Activated CD8-positive, alpha-beta T cell treated with anti-CD3 and anti-CD28 coated beads, Interleukin-2, amount 10 ng/mL, durations not matched to agents 7 days and 5 days (primary cell): Measurements from ENCODE around the gene NR5A2. TPM values are rescaled to one million over a fixed set of nuclear protein-coding genes. Genes with fewer than 3 reads are reported as not detected.

ENCODE experiments used
- ATAC-seq: fragments of 150-1000 bp; cut with Tn5 transposase; one replicate; pipeline ENCODE4 v1.10.0; 2021; ENCODE audit warnings: moderate library complexity
- CTCF ChIA-PET: fragments of 350-600 bp; sonication (Branson Sonifier 250); formaldehyde crosslinking; loops from one replicate; lab custom pipeline; 2021; ENCODE audit warnings: antibody characterized with exemption; lab: Charles Lee
- POLR2A ChIA-PET: fragments of 350-600 bp; sonication (Branson Sonifier 250); formaldehyde crosslinking; loops from one replicate; lab custom pipeline; 2021; ENCODE audit warnings: antibody characterized with exemption; lab: Charles Lee
- DNase-seq: peaks from one replicate; pipeline ENCODE4 v3.0.0-alpha.2; 2020
- H3K27ac Mint-ChIP-seq: one replicate; pipeline ENCODE4 v1.8.0; 2021; ENCODE audit warnings: mild to moderate bottlenecking, mixed read lengths
- H3K27me3 Mint-ChIP-seq: one replicate; pipeline ENCODE4 v1.8.0; 2021; ENCODE audit warnings: low read depth, mixed read lengths
- H3K36me3 Mint-ChIP-seq: one replicate; pipeline ENCODE4 v1.8.0; 2021; ENCODE audit warnings: low read depth, mixed read lengths
- H3K4me1 Mint-ChIP-seq: one replicate; pipeline ENCODE4 v1.8.0; 2021; ENCODE audit warnings: low read depth, mixed read lengths
- H3K4me3 Mint-ChIP-seq: one replicate; pipeline ENCODE4 v1.8.0; 2021; ENCODE audit warnings: mild to moderate bottlenecking, mixed read lengths
- H3K9me3 Mint-ChIP-seq: one replicate; pipeline ENCODE4 v1.8.0; 2022; ENCODE audit warnings: mixed read lengths; ENCODE audit not compliant: insufficient read depth
- total RNA-seq, 2 experiments: library from RNA; stranded (reverse); gene quantifications; one replicate each; pipeline ENCODE4 v1.2.3, GENCODE V29; 2021

NR5A2 gene
- total RNA-seq, 2 experiments from 2014 or later: not detected

DNA sequence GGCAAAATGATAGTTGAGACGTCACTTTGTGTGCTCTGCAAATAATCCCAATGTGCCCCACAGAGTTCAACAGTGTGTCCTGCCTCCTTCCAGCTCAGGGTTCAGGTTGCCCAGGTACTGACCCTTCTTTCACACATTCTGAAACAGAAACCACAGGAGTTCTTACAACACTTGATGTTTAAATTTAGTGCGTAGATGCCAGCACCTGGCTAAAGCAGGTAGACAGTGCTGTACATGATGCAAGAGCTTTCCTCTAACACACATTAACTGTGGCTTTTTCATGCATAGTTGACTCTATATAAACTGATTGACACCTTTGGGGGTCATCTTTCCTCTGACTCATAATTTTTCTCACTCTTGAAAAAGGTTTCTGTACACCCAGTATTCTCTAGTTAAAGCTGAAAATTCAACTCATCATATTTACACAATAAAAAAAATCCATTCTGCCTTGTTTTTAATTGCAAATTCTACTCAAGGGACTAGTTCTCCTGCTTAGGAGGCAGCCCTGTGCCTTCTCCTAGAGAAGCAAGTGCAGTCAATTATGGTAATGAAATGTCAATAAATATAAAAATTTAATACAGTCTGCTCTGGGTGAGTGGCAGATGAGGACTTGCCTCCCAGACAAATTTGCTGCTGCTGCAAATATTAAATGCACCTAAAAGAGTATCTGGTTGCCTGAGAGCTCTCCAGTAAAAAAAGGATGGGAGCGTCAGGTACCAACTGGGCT lies 91.4 kb downstream of the NR5A2 start:
- ChIA-PET CTCF (no interaction called here), POLR2A (no interaction called here)
- DNase-seq: no peak
- Mint-ChIP-seq H3K4me3 (no peak overlapping the region), H3K9me3 (no peaks in the 10 kb centered on the region), H3K27ac (no peak overlapping the region), H3K4me1 (no peaks in the 10 kb centered on the region), H3K36me3 (no peaks in the 10 kb centered on the region), H3K27me3 (peaks cover 21% of the 10 kb centered on the region)
- no peak for ATAC-seq

DNA sequence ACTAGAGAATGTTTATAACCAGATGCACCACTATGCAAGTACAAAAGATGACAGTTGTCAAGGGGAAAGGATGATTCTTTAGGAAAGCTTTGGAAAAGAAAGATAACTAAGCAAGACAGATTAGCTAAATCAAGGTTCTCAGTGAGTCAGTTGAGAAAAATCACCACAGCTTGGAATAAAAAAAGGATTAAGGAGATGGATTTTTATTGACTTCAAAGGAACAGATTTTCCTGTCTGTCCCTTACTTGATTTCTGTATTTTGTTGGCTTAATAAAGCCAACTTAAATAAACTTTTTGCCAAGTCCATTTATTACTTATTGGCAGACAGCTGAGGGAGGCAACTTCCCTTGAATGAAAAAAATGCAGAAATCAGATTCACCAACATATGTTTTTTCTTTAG lies 93.9 kb downstream of the NR5A2 start:
- H3K27me3 Mint-ChIP-seq: peaks cover 10% of the 10 kb centered on the region
- POLR2A ChIA-PET: no interaction called here
- no peak for ATAC-seq

DNA sequence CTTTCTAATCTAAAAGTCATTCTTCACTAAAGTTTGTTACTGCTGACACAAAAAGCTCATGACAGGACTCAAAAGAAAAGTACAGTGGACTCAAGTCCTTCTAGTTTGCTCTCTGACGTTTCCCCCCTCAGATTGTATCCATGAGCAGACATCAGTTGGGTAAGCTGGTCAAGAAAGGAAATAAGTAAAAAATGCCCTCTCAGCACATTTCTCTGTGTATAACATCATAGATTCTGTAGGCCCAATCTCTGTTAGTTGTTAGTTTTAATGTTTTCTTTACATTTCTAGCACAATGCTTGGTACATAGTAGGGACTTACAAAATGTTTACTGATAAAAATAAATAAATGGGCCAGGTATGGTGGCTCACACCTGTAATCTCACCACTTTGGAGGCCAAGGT lies 96.8 kb downstream of the NR5A2 start:
- ChIA-PET CTCF (interaction anchor here (1.0 kb wide), 1 partner anchor 15 kb away, joined by 4 read pairs; no protein-coding TSS in a partner anchor), POLR2A (no interaction called here)
- no peak overlapping the region for H3K27ac Mint-ChIP-seq
- no peaks in the 10 kb centered on the region for H3K36me3 Mint-ChIP-seq
- DNase-seq: no peak
- H3K27me3 Mint-ChIP-seq: peaks cover 10% of the 10 kb centered on the region
- H3K4me3 Mint-ChIP-seq: no peak overlapping the region
- H3K9me3 Mint-ChIP-seq: no peaks in the 10 kb centered on the region
- ATAC-seq: no peak
- peaks cover 5% of the 10 kb centered on the region for H3K4me1 Mint-ChIP-seq

More for the DNA sequence above, 93.9 kb downstream of the NR5A2 start:
- Mint-ChIP-seq H3K4me1 (no peaks in the 10 kb centered on the region), H3K9me3 (no peaks in the 10 kb centered on the region), H3K27ac (no peak overlapping the region), H3K4me3 (no peak overlapping the region), H3K36me3 (no peaks in the 10 kb centered on the region)
- CTCF ChIA-PET: interaction anchor here (0.7 kb wide), 1 partner anchor 1295 kb away, joined by 3 read pairs; no protein-coding TSS in a partner anchor
- no peak for DNase-seq

DNA sequence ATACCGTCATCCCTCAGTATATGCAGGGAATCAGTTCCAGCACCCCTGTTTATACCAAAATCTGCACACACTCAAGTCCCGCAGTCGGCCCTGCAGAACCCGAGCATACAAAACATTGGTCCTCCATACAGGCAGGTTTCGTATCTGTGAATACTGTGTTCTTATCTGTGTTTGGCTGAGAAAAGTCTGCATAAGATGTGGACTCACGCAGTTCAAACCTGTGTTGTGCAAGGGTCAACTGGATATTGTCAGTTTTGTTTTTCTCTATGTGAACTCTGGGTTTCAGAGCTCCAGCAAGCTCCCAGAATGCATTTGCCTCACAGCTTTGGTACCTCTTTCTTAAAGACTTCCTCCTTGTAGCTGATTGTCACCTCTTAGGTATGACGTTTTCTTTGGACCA lies 100.6 kb downstream of the NR5A2 start:
- Mint-ChIP-seq H3K4me1 (peaks cover 19% of the 10 kb centered on the region), H3K9me3 (no peaks in the 10 kb centered on the region)

DNA sequence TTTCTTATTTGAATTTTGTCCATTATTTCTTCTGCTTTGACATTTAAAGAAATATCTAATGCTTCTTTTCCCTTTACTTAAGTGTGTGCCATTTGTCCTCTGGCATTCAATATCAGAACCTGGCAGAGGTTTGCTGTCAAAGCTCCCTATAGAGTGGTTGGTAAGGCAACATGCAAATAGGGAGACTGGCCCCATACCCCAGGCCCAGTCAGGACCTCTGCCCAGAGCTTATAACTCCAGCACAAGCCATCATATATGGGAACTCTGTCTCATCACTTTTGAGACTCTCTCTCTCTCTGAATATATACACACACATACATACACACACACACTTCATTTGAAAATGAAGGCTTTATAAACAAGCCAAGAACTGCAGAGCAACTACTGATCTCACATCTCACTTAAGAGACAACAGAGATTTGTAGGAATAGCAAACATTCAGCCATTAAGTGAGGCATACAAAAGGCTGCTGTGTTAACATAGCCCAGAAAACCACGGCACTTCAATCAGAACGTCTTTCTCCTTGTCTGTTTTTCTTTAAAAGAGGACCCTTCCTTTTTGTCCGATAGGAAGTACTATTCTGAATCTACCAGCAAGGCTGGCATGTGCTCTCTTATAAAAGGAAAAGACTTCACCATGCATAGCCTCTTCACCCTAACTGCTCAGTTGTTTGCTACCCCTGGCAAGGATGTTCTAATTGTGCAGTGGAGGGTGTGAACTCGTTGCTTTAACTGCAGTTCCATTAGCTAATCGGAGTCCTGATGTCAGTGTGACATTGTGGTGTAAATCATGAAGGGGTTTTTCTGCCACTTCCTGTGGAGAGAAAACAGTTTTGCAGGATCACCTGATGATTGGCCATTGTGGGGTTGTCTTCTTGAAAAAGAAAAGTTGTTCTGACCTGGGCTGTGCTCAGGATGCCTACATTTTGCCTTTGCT lies 101.7 kb downstream of the NR5A2 start:
- ATAC-seq: peak; percentile 83
- CTCF ChIA-PET: interaction anchor here (1.1 to 2.6 kb wide), 3 partner anchors 10 to 173 kb away, joined by 3 to 15 read pairs (median 4); no protein-coding TSS in a partner anchor
- H3K9me3 Mint-ChIP-seq: no peaks in the 10 kb centered on the region
- no peak overlapping the region for H3K4me3 Mint-ChIP-seq
- peaks cover 19% of the 10 kb centered on the region for H3K4me1 Mint-ChIP-seq
- no peaks in the 10 kb centered on the region for H3K27me3 Mint-ChIP-seq
- peak overlapping the region; percentile 60 for H3K27ac Mint-ChIP-seq
- peak; percentile 60 for DNase-seq
- POLR2A ChIA-PET: interaction anchor here (1.0 kb wide), 1 partner anchor 24 kb away, joined by 7 read pairs; no protein-coding TSS in a partner anchor
- H3K36me3 Mint-ChIP-seq: no peaks in the 10 kb centered on the region

More for the DNA sequence above, 100.6 kb downstream of the NR5A2 start:
- no peak for ATAC-seq
- POLR2A ChIA-PET: no interaction called here
- Mint-ChIP-seq H3K4me3 (no peak overlapping the region), H3K27ac (no peak overlapping the region), H3K27me3 (peaks cover 1% of the 10 kb centered on the region), H3K36me3 (no peaks in the 10 kb centered on the region)
- no peak for DNase-seq
- CTCF ChIA-PET: interaction anchor here (1.1 to 2.6 kb wide), 2 partner anchors 11 to 174 kb away, joined by 3 to 15 read pairs; no protein-coding TSS in a partner anchor

DNA sequence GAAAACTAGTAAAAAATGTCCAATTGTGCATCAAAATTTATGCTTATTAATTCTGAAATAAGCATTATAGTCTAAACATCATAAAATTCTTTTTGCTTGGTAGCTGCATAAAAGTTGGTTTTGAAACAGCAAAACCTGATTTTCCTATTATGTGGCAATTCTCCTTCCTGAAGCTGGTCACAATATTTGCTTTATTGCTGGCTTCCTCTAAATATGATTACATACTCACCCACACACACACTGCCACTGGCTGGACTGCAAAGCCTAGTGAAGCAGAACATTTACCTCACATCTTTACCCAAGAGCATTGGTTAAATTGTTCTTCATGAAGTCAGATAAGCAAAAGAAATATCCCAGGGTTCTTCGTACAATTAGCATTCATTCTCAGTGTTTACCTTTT lies 103.0 kb downstream of the NR5A2 start:
- CTCF ChIA-PET: interaction anchor here (0.9 to 1.6 kb wide), 2 partner anchors 9 to 20 kb away, joined by 3 to 10 read pairs; no protein-coding TSS in a partner anchor
- POLR2A ChIA-PET: no interaction called here

DNA sequence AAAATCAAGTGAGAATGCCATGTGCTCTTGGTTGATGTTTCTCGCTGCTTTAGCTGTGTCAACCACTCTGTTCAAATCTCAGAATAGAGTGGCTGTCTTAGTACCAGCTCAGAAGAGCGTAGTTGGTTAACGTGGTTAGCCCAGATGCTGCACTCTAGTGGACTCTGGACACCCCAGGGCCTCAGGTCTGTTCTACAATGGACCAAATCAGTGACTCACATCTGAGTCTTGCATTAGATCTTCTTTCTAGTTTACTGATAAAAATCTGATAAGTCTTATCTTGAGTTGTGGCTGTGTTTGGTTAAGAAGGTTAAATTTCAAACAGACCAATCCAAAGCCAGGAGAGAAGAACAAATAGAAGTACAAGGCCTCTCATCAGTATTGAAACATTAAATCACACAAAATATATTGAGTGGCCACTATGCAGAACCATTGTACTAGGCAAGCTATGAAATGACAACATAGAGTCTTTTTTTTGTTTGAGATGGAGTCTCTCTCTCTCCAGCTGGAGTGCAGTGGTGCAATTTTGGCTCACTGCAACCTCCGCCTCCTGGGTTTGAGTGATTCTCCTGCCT lies 104.1 kb downstream of the NR5A2 start:
- Mint-ChIP-seq H3K4me1 (peaks cover 19% of the 10 kb centered on the region), H3K4me3 (no peak overlapping the region), H3K36me3 (no peaks in the 10 kb centered on the region), H3K9me3 (no peaks in the 10 kb centered on the region), H3K27me3 (no peaks in the 10 kb centered on the region), H3K27ac (no peak overlapping the region)
- no peak for ATAC-seq
- ChIA-PET POLR2A (no interaction called here), CTCF (interaction anchor here (1.6 kb wide), 1 partner anchor 8 kb away, joined by 10 read pairs; no protein-coding TSS in a partner anchor)
- no peak for DNase-seq

More for the DNA sequence above, 103.0 kb downstream of the NR5A2 start:
- peaks cover 19% of the 10 kb centered on the region for H3K4me1 Mint-ChIP-seq
- no peaks in the 10 kb centered on the region for H3K36me3 Mint-ChIP-seq
- no peaks in the 10 kb centered on the region for H3K27me3 Mint-ChIP-seq
- H3K4me3 Mint-ChIP-seq: no peak overlapping the region
- ATAC-seq (no peak), DNase-seq (no peak)
- H3K27ac Mint-ChIP-seq: no peak overlapping the region
- no peaks in the 10 kb centered on the region for H3K9me3 Mint-ChIP-seq

DNA sequence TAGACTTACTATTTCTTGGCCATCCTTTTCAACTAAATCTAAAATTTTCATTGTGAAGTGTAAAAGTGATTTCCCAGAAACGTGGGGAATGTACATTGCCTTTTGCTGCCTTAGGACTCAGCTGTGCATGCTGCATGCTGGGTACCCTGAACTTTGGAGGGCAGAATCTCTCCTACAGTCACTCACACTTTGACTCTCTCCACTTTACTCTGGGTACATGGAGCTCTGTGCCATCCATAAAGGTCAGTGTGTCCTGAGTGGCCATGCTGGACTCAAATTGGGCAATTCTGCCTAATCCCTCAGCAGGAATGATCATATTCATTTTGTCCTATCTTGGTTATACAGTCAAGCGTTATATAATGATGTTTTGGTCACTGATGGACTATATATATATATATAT lies 105.6 kb downstream of the NR5A2 start:
- Mint-ChIP-seq H3K9me3 (no peaks in the 10 kb centered on the region), H3K4me1 (peaks cover 19% of the 10 kb centered on the region), H3K36me3 (no peaks in the 10 kb centered on the region), H3K27ac (no peak overlapping the region), H3K27me3 (no peaks in the 10 kb centered on the region), H3K4me3 (no peak overlapping the region)
- ChIA-PET POLR2A (no interaction called here), CTCF (no interaction called here)
- DNase-seq: no peak
- ATAC-seq: no peak

DNA sequence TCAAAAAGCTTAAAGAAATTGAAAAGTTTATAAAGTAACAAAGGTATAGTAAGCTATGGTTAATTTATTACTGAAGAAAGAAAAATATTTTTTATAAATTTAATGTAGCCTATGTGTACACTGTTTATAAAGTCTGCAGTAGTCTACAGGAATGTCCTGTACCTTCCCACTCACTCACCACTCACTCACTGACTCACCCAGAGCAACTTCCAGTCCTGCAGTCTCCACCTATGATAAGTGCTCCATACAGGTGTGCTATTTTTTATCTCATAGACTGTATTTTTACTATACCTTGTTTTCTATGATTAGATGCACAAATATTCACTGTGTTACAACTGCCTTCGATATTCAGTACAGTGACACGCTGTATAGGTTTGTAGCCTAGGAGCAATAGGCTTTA lies 106.6 kb downstream of the NR5A2 start:
- peaks cover 16% of the 10 kb centered on the region for H3K4me1 Mint-ChIP-seq
- H3K4me3 Mint-ChIP-seq: no peak overlapping the region
- ChIA-PET POLR2A (no interaction called here), CTCF (no interaction called here)
- H3K27ac Mint-ChIP-seq: no peak overlapping the region
- H3K9me3 Mint-ChIP-seq: no peaks in the 10 kb centered on the region
- H3K36me3 Mint-ChIP-seq: no peaks in the 10 kb centered on the region
- no peak for DNase-seq
- H3K27me3 Mint-ChIP-seq: peaks cover under 1% of the 10 kb centered on the region
- ATAC-seq: no peak

DNA sequence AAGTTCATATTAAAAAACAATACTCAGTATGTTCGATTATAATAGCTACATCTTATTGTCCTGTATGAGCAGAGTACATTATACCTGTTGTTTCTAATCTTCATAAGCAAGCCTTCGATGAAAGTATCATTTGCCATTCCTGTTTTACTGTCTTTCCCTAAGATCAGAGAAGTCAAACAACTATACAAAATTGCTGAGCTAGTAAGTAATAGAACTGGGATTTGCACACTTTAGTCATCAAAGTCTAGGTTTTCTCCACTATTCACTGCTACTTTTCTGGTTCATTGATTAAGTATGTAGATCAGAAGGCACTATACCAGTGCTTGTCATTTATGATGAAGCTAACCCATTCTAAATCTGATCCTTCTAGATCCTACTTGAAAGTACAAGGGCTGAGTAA lies 108.9 kb downstream of the NR5A2 start:
- Mint-ChIP-seq H3K27ac (no peak overlapping the region), H3K27me3 (peaks cover 4% of the 10 kb centered on the region), H3K4me3 (no peak overlapping the region), H3K4me1 (peaks cover 2% of the 10 kb centered on the region), H3K9me3 (no peaks in the 10 kb centered on the region), H3K36me3 (no peaks in the 10 kb centered on the region)
- CTCF ChIA-PET: interaction anchor here (0.9 to 1.4 kb wide), 4 partner anchors 10 to 452 kb away, joined by 3 to 5 read pairs (median 4); no protein-coding TSS in a partner anchor
- ATAC-seq (no peak), DNase-seq (no peak)
- POLR2A ChIA-PET: no interaction called here

DNA sequence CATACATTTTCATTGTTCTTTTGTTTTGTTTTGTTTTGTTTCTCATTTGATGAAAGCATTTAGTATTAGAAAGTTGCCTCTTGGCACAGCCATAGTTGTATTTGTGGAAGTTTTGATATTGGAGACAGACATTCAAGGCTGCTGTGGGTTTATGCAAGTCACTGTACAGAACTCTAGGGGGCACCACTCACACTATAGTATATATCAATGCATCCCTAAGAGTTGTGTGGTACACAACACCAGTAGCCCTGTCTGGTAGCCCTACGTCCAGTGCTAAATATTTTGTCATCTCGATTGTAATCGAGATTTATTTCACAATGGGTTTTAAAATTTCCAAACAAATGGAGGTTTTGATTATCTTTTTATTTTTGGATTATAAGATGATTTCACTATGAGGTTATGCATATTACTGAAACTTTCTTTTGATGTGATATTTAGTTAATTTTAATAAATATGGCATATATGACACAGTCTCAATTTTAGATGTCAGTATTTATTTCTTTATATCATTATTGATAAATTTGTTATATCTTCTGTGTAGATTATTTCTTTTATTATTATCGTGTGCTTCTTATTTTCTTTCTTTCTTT lies 112.2 kb downstream of the NR5A2 start:
- POLR2A ChIA-PET: no interaction called here
- no peaks in the 10 kb centered on the region for H3K36me3 Mint-ChIP-seq
- H3K9me3 Mint-ChIP-seq: no peaks in the 10 kb centered on the region
- CTCF ChIA-PET: interaction anchor here (0.6 to 2.1 kb wide), 36 partner anchors 9 to 455 kb away, joined by 3 to 15 read pairs (median 4); no protein-coding TSS in a partner anchor
- DNase-seq: peak; percentile 50
- peaks cover 4% of the 10 kb centered on the region for H3K27me3 Mint-ChIP-seq
- no peak overlapping the region for H3K27ac Mint-ChIP-seq
- ATAC-seq: peak; percentile 74
- no peak overlapping the region for H3K4me3 Mint-ChIP-seq
- no peaks in the 10 kb centered on the region for H3K4me1 Mint-ChIP-seq
